ENCODE data around the gene MAMDC4. TPM values are rescaled to one million over a fixed set of nuclear protein-coding genes. Genes with fewer than 3 reads are reported as not detected.

Gene MAMDC4
- total RNA-seq, 1 donor from 2014 or later, result 6.1 TPM

GRCh38 chr9:136857166-136857565 is 5.0 kb downstream of the MAMDC4 start:
- no peak overlapping the region for H3K27ac Mint-ChIP-seq
- no peak overlapping the region for H3K4me3 Mint-ChIP-seq
- H3K9me3 Mint-ChIP-seq, result no peaks in the 10 kb centered on the region
- POLR2A ChIA-PET, result no interaction called here
- peaks cover 13% of the 10 kb centered on the region for H3K36me3 Mint-ChIP-seq (ENCODE audit: low read depth)
- H3K4me1 Mint-ChIP-seq, result peaks cover 6% of the 10 kb centered on the region
- DNase-seq (no peak), ATAC-seq (ENCODE audit: low read depth) (no peak)
- H3K27me3 Mint-ChIP-seq, result no peaks in the 10 kb centered on the region
- CTCF ChIA-PET, result no interaction called here
- TF ChIP-seq CTCF (IDR thresholded peaks at IDR 0.05), result no peak
- intact Hi-C loops (cut with micrococcal nuclease), result no loop called here

GRCh38 chr9:136857581-136858412 is 5.7 kb downstream of the MAMDC4 start:
- no peak for TF ChIP-seq CTCF (IDR thresholded peaks at IDR 0.05)
- Mint-ChIP-seq H3K4me3 (no peak overlapping the region), H3K4me1 (peaks cover 6% of the 10 kb centered on the region), H3K9me3 (no peaks in the 10 kb centered on the region), H3K27me3 (no peaks in the 10 kb centered on the region), H3K36me3 (ENCODE audit: low read depth) (peaks cover 18% of the 10 kb centered on the region), H3K27ac (no peak overlapping the region)
- ChIA-PET CTCF (no interaction called here), POLR2A (no interaction called here)
- DNase-seq (no peak), ATAC-seq (ENCODE audit: low read depth) (no peak)
- intact Hi-C loops (cut with micrococcal nuclease), result no loop called here

GRCh38 chr9:136858452-136858843 is 6.3 kb downstream of the MAMDC4 start:
- no peak overlapping the region for H3K4me3 Mint-ChIP-seq
- intact Hi-C loops (cut with micrococcal nuclease), result no loop called here
- POLR2A ChIA-PET, result no interaction called here
- CTCF ChIA-PET, result no interaction called here
- DNase-seq (no peak), ATAC-seq (ENCODE audit: low read depth) (no peak)
- H3K36me3 Mint-ChIP-seq (ENCODE audit: low read depth), result peaks cover 25% of the 10 kb centered on the region
- H3K4me1 Mint-ChIP-seq, result peaks cover 6% of the 10 kb centered on the region
- H3K27me3 Mint-ChIP-seq, result no peaks in the 10 kb centered on the region
- H3K9me3 Mint-ChIP-seq, result no peaks in the 10 kb centered on the region
- TF ChIP-seq CTCF (IDR thresholded peaks at IDR 0.05), result no peak
- H3K27ac Mint-ChIP-seq, result no peak overlapping the region

GRCh38 chr9:136858844-136859757 is 7.0 kb downstream of the MAMDC4 start:
- CTCF ChIA-PET, result no interaction called here
- H3K4me1 Mint-ChIP-seq, result peaks cover 3% of the 10 kb centered on the region
- POLR2A ChIA-PET, result no interaction called here
- H3K4me3 Mint-ChIP-seq, result no peak overlapping the region
- no peak for TF ChIP-seq CTCF (IDR thresholded peaks at IDR 0.05)
- DNase-seq, result no peak
- peaks cover 31% of the 10 kb centered on the region for H3K36me3 Mint-ChIP-seq (ENCODE audit: low read depth)
- no peak overlapping the region for H3K27ac Mint-ChIP-seq
- no peak for ATAC-seq (ENCODE audit: low read depth)
- no peaks in the 10 kb centered on the region for H3K27me3 Mint-ChIP-seq
- no peaks in the 10 kb centered on the region for H3K9me3 Mint-ChIP-seq
- intact Hi-C loops (cut with micrococcal nuclease), result no loop called here

- ATAC-seq (ENCODE audit: low read depth) (no peak), DNase-seq (no peak)
- Mint-ChIP-seq H3K36me3 (ENCODE audit: low read depth) (peaks cover 33% of the 10 kb centered on the region), H3K4me3 (no peak overlapping the region), H3K27me3 (no peaks in the 10 kb centered on the region), H3K4me1 (peaks cover 15% of the 10 kb centered on the region), H3K27ac (no peak overlapping the region), H3K9me3 (no peaks in the 10 kb centered on the region)
- ChIA-PET POLR2A (interaction anchor here (0.5 to 3.6 kb wide), 6 partner anchors 12 to 186 kb away, joined by 3 to 10 read pairs (median 5); partner anchors contain the start of gene TRAF2), CTCF (no interaction called here)
- intact Hi-C loops (cut with micrococcal nuclease), result no loop called here
- TF ChIP-seq CTCF (IDR thresholded peaks at IDR 0.05), result no peak
Measured at GRCh38 chr9:136860529-136860928, 8.4 kb downstream of the MAMDC4 start.
